ENCODE measurements around the gene DCUN1D2. TPM values are rescaled to one million over a fixed set of nuclear protein-coding genes. Genes with fewer than 3 reads are reported as not detected.
A peak's percentile ranks its signal among the peaks of the same experiment; 100 is the strongest.

Gene DCUN1D2
- total and polyA plus RNA-seq, 10 of the 15 experiments (the other 5 are each of a cell fraction or from before 2014, with no cell fraction given) = 2.5 to 23.6 (median 9.3) TPM

- TF ChIP-seq CEBPZ (IDR thresholded peaks at IDR 0.05; ENCODE audit: low read depth, low read length) (no peak), EP300 (IDR thresholded peaks at IDR 0.05; ENCODE audit: borderline replicate concordance in 1 of 2, control insufficient read depth in 1 of 2, low read depth in 2 of 2, low read length in 2 of 2) (no peak), IKZF2 (IDR thresholded peaks at IDR 0.05) (peak in 1 of 2 experiments; percentile 35; a peak in 1 of 4 replicates), PBX3 (IDR thresholded peaks at IDR 0.05; ENCODE audit: insufficient replicate concordance, low read depth, low read length) (no peak), BHLHE40 (IDR thresholded peaks at IDR 0.05; ENCODE audit: borderline replicate concordance in 1 of 2, low read depth in 2 of 2, low read length in 1 of 2) (peak; percentile 15 to 77; a peak in 2 of 4 replicates), NR2C1 (IDR thresholded peaks at IDR 0.05) (peak; percentile 60; the same call in 1 of the 2 replicates), EZH2 (IDR thresholded peaks at IDR 0.05; ENCODE audit: borderline replicate concordance, control insufficient read depth, low read depth, low read length) (no peak), BRCA1 (IDR thresholded peaks at IDR 0.05; ENCODE audit: low read depth, low read length) (no peak), POU2F2 (IDR thresholded peaks at IDR 0.05; ENCODE audit: borderline replicate concordance, low read depth, low read length) (no peak; the same call in 2 of the 3 replicates)
These were observed at the start of gene DCUN1D2 (continued) for GRCh38 chr13:113490496-113491417.
